PC-9 (cell line): ENCODE measurements around the gene ANKRD11. TPM values are rescaled to one million over a fixed set of nuclear protein-coding genes. Genes with fewer than 3 reads are reported as not detected.
A peak's percentile ranks its signal among the peaks of the same experiment; 100 is the strongest.

ENCODE experiments used
- BruUV-seq: library from RNA; stranded (reverse); fragments of 400-500 nt; replicated peaks from 2 replicates; lab custom pipeline; 2021; lab: Mats Ljungman, UMichigan
- CTCF ChIA-PET: fragments of 300-600 bp; sonication (Branson Sonifier 250); formaldehyde crosslinking; loops from one replicate; lab custom pipeline; 2022; ENCODE audit warnings: antibody characterized with exemption; lab: Charles Lee
- POLR2A ChIA-PET: fragments of 300-600 bp; sonication (Branson Sonifier 250); formaldehyde crosslinking; loops from one replicate; lab custom pipeline; 2022; ENCODE audit warnings: antibody characterized with exemption; ENCODE audit not compliant: unreplicated experiment; lab: Charles Lee
- DNase-seq, 2 experiments: peaks; one replicate each; pipeline versions ENCODE4 v3.0.0 to v3.0.0-alpha.2; 2015 to 2022; ENCODE audit warnings: mixed read lengths in 1 of 2
- H2AFZ ChIP-seq: fragments of 200-600 bp; sonication (generic); 2 replicates; pipeline ENCODE4 v1.8.1; 2017; ENCODE audit warnings: antibody characterized with exemption
- H3F3A ChIP-seq: fragments of 200-600 bp; sonication (generic); 2 replicates; pipeline ENCODE4 v1.8.1; 2017; ENCODE audit warnings: antibody characterized with exemption, mild to moderate bottlenecking, low read depth; ENCODE audit not compliant: insufficient read depth
- H3K27ac ChIP-seq: fragments of 200-600 bp; sonication (generic); 2 replicates; pipeline ENCODE4 v1.6.1; 2016; ENCODE audit warnings: mixed run types
- H3K27me3 ChIP-seq: fragments of 200-600 bp; sonication (generic); 2 replicates; pipeline ENCODE4 v1.6.1; 2016; ENCODE audit warnings: low read depth, mixed run types; ENCODE audit not compliant: insufficient read depth
- H3K36me3 ChIP-seq: fragments of 200-600 bp; sonication (generic); 2 replicates; pipeline ENCODE4 v1.6.1; 2016; ENCODE audit warnings: low read depth, mixed run types
- H3K4me1 ChIP-seq: fragments of 200-600 bp; sonication (generic); replicated peaks from 2 replicates; pipeline ENCODE4 v1.6.1; 2016; ENCODE audit warnings: mixed run types; ENCODE audit not compliant: insufficient read depth
- H3K4me2 ChIP-seq: fragments of 200-600 bp; sonication (generic); 2 replicates; pipeline ENCODE4 v1.6.1; 2017; ENCODE audit warnings: mixed run types
- H3K4me3 ChIP-seq: fragments of 200-600 bp; sonication (generic); 2 replicates; pipeline ENCODE4 v1.6.1; 2016; ENCODE audit warnings: mixed run types
- H3K79me2 ChIP-seq: fragments of 200-600 bp; sonication (generic); 2 replicates; pipeline ENCODE4 v1.6.1; 2017; ENCODE audit warnings: low read depth, mixed run types
- H3K9me2 ChIP-seq: fragments of 200-600 bp; sonication (generic); 2 replicates; pipeline ENCODE4 v1.8.1; 2017; ENCODE audit warnings: mild to moderate bottlenecking; ENCODE audit not compliant: insufficient read depth
- H3K9me3 ChIP-seq: fragments of 200-600 bp; sonication (generic); 2 replicates; pipeline ENCODE4 v1.8.1; 2016; ENCODE audit warnings: low read depth; ENCODE audit not compliant: insufficient read depth
- H4K20me1 ChIP-seq: fragments of 200-600 bp; sonication (generic); 2 replicates; pipeline ENCODE4 v1.8.1; 2017; ENCODE audit not compliant: insufficient read depth
- CTCF ChIP-seq: fragments of 200-600 bp; sonication (generic); conservative IDR thresholded peaks from 2 replicates; pipeline ENCODE4 v1.6.1; 2017; ENCODE audit warnings: mixed run types, antibody characterized with exemption, mild to moderate bottlenecking, moderate library complexity
- EZH2 ChIP-seq: fragments of 200-600 bp; sonication (generic); IDR thresholded peaks from 2 replicates; pipeline ENCODE4 v1.8.0; 2017; ENCODE audit warnings: antibody characterized with exemption, low read depth
- intact Hi-C: fragments of 100-400 bp; cut with micrococcal nuclease; formaldehyde crosslinking; loops from one replicate; pipeline ENCODE4 v1.10.0; 2022; ENCODE audit not compliant: unreplicated experiment
- total RNA-seq: library from RNA; stranded (reverse); gene quantifications from 2 replicates; pipeline ENCODE4 v1.2.3, GENCODE V29; 2021

Gene ANKRD11
- total RNA-seq, 1 experiment from 2014 or later: 220 TPM

GRCh38 chr16:89243664-89244063, 246.7 kb downstream of the ANKRD11 start:
- no peak overlapping the region for H3K4me3 ChIP-seq
- no peaks in the 10 kb centered on the region for H3K4me1 ChIP-seq
- intact Hi-C loops: loop anchor here (10.0 kb wide), 1 partner anchor 461 kb away; the partner anchor contains the start of gene SPATA2L
- BruUV-seq: no TSS peak
- H3F3A ChIP-seq: peaks cover 35% of the 10 kb centered on the region; the same call in 1 of the 2 replicates
- no peak overlapping the region for H2AFZ ChIP-seq
- no peak overlapping the region for H3K27ac ChIP-seq
- DNase-seq: no peak
- peaks cover 6% of the 10 kb centered on the region for H3K79me2 ChIP-seq
- no peaks in the 10 kb centered on the region for H3K9me3 ChIP-seq
- H3K27me3 ChIP-seq: no peaks in the 10 kb centered on the region
- ChIA-PET POLR2A (no interaction called here), CTCF (no interaction called here)
- H3K4me2 ChIP-seq: no peak overlapping the region
- no peaks in the 10 kb centered on the region for H4K20me1 ChIP-seq
- no peaks in the 10 kb centered on the region for H3K9me2 ChIP-seq
- TF ChIP-seq CTCF: no peak
- no peak for TF ChIP-seq EZH2
- H3K36me3 ChIP-seq: no peaks in the 10 kb centered on the region

GRCh38 chr16:89242795-89243200, 247.6 kb downstream of the ANKRD11 start:
- CTCF ChIA-PET: no interaction called here
- DNase-seq: no peak

More at GRCh38 chr16:89242795-89243200, 247.6 kb downstream of the ANKRD11 start:
- Histone ChIP-seq H3K4me1 (no peaks in the 10 kb centered on the region), H3K36me3 (no peaks in the 10 kb centered on the region), H3K9me3 (no peaks in the 10 kb centered on the region), H3K4me3 (no peak overlapping the region), H3K79me2 (peaks cover 6% of the 10 kb centered on the region), H3F3A (peaks cover 40% of the 10 kb centered on the region; the same call in 1 of the 2 replicates), H4K20me1 (no peaks in the 10 kb centered on the region), H2AFZ (no peak overlapping the region), H3K9me2 (no peaks in the 10 kb centered on the region), H3K27me3 (no peaks in the 10 kb centered on the region), H3K27ac (no peak overlapping the region), H3K4me2 (no peak overlapping the region)
- TF ChIP-seq EZH2 (no peak), CTCF (no peak)
- TSS peak; percentile 8 for BruUV-seq
- intact Hi-C loops: loop anchor here (10.0 kb wide), 1 partner anchor 462 kb away; the partner anchor contains the start of gene SPATA2L
- POLR2A ChIA-PET: interaction anchor here (0.6 kb wide), 1 partner anchor 140 kb away, joined by 3 read pairs; no protein-coding TSS in a partner anchor
